Retinal pigment epithelial cell (primary cell): ENCODE results near the gene IFT52.

ENCODE experiments used
- DNase-seq: peaks from one replicate; pipeline ENCODE4 v3.0.0-alpha.2; 2010; ENCODE audit warnings: low read depth
- H3K4me3 ChIP-seq: 2 replicates; pipeline ENCODE4 v1.5.1; 2011; ENCODE audit warnings: mild to moderate bottlenecking, low read length, control low read depth, moderate library complexity
- CTCF ChIP-seq: conservative IDR thresholded peaks from 2 replicates; pipeline ENCODE4 v1.5.1; 2011; ENCODE audit warnings: low read depth, low read length, control low read depth, inconsistent platforms

IFT52 gene

DNA sequence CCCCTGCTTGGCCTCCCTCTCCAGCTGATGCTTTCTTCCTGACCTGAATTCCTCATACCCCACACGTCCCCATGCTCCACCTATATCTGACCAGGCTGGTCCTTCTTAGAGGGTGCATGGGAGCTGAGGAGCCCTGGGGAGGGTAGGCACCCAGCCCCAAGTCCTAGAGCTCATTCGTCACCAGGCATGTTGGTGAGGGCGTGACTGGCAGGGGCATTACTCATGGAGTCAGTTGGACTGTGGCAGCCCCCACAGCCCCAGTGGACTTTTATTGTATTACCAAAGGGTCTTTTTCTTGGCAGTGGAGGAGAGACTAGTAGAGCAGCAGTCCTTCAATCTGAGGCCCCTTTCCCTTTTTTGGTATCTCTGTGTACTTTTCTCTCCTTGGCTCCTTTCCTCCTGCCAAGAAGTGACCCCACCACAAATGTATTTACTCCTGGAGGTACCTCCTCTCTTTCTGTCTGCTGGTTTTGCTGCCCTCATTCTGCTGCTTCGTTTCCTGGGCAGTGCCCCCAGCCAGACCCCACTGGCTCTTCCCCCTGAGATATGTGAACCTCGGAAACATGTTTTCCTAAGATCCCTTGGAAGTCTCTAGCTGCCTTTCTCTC is 42.4 kb upstream of the IFT52 start:
- no peak overlapping the region for H3K4me3 ChIP-seq
- no peak for TF ChIP-seq CTCF
- no peak for DNase-seq

GRCh38 chr20:43549416-43550065 is 41.2 kb upstream of the IFT52 start:
- DNase-seq: no peak
- no peak for TF ChIP-seq CTCF
- no peak overlapping the region for H3K4me3 ChIP-seq

DNA sequence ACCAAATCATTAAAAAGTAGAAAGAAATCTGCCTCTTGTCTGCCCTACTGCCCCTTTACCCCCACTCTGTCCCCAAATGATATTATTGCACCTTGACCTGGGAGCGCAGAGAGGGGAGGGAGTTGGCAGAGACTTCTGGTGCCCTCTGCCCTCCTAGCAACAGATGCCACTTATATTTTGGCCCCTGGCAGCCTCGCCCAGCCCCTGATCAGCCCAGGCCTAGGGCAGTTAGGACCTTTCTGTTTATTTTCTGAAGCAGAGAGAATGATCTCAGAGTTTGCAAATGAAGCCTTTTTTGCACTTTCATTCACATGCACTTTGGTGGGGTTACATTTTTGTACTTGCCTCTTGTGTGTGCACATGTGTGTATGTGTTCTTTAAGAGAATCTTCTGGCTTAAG is 40.3 kb upstream of the IFT52 start:
- no peak for TF ChIP-seq CTCF
- no peak for DNase-seq
- no peak overlapping the region for H3K4me3 ChIP-seq

DNA sequence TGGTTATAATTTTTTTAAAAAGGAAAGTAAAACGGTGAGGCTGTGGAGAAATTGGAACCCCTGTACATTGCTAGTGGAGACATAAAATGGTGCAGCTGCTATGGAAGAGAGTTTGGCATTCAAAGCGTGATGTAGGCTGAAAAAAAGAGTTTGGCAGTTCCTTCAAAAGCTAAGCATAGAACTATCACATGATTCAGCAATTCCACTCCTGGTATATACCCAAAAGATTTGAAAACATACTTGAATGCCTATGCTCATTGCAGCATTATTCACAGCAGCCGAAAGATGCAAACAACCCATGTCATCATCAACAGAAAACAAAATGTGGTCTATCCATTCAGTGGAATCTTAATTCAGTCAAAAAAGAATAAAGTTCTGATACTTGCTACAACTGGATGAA is 36.4 kb upstream of the IFT52 start:
- DNase-seq: no peak
- no peak for TF ChIP-seq CTCF
- no peak overlapping the region for H3K4me3 ChIP-seq

- H3K4me3 ChIP-seq: no peak within 1 kb of the TSS
- no peak for TF ChIP-seq CTCF
- no peak for DNase-seq
Observed at GRCh38 chr20:43558412-43559146, 32.2 kb upstream of the IFT52 start, which contains the start of gene SGK2. Gene SGK2, plus strand, starts transcription at chr20:43559027. Its CDS starts 7,469 bp downstream, at chr20:43566496.

DNA sequence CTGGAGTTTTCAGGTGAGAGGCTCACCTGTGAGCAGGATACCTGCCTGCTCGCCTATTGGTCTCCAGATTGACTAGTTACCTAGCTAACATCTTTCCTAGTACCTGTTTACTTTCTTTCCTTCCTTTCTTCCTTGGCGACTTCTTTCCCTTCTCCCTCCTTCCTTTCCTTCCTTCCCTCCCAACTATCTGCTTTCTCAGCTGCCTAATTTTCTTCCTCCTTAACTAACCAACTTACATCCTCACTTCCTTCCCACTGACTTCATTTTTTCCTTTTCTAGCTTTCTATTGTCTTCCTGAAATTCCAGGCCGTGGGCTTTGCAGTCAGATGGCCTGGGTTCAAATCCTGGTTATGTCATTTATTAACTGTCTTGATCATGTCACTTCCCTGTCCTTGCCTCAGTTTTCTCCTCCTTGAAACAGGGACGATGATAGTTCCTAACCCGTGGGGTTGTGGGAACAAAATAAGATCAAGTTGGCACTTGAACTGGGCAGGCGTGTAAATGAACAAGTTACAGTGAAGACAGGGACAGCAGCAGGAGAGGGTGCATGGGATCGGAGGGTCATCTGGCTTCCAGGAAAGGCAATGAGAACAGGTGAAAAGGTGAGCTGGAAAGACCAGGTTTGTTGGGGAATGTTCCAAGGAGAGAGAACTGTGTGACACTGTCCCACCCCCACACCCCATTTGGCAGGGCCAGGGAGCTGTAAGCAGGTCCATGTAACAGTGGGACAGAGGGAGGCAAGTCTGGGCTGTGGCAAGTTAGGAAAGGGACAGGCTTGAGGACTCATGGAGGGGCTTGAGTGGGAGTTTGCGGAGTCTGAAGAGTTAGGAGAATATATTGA is 31.4 kb upstream of the IFT52 start:
- TF ChIP-seq CTCF: no peak
- DNase-seq: no peak
- no peak overlapping the region for H3K4me3 ChIP-seq
